IMR-90 (cell line): ENCODE measurements around the gene DZIP1. TPM values are rescaled to one million over a fixed set of nuclear protein-coding genes. Genes with fewer than 3 reads are reported as not detected.

Source experiments
- ATAC-seq: fragments of 200-7000 bp; cut with Tn5 transposase; 2 replicates; pipeline ENCODE4 v1.9.1; 2020; ENCODE audit warnings: low read depth, mild to moderate bottlenecking, moderate library complexity
- BruUV-seq: library from RNA; stranded (reverse); fragments of 400-500 nt; replicated peaks from 2 replicates; lab custom pipeline; 2021; lab: Mats Ljungman, UMichigan
- CTCF ChIA-PET: fragments of 300-600 bp; formaldehyde crosslinking; extraction: SDS; loops from one replicate; lab custom pipeline; 2021; ENCODE audit warnings: antibody characterized with exemption; lab: Yijun Ruan, JAX
- POLR2A ChIA-PET: fragments of 300-600 bp; sonication (Branson Sonifier 250); formaldehyde crosslinking; loops from one replicate; lab custom pipeline; 2022; ENCODE audit warnings: antibody characterized with exemption; ENCODE audit not compliant: unreplicated experiment; lab: Charles Lee
- DNase-seq: peaks from one replicate; pipeline ENCODE4 v3.0.0; 2013
- H2AFZ ChIP-seq: replicated peaks from 2 replicates; pipeline ENCODE3; 2013; ENCODE audit warnings: low read length, mild to moderate bottlenecking; ENCODE audit not compliant: poor library complexity
- H2AK5ac ChIP-seq: 2 replicates; pipeline ENCODE4 v1.6.1; 2013; ENCODE audit warnings: low read depth, low read length, inconsistent platforms
- H2AK9ac ChIP-seq: replicated peaks from 2 replicates; pipeline ENCODE3; 2013; ENCODE audit warnings: mild to moderate bottlenecking, low read depth, low read length, moderate library complexity; ENCODE audit not compliant: poor library complexity
- H2BK120ac ChIP-seq: 2 replicates; pipeline ENCODE4 v1.6.1; 2013; ENCODE audit warnings: low read depth, low read length, inconsistent platforms
- H2BK15ac ChIP-seq: 3 replicates; pipeline ENCODE4 v1.6.1; 2013; ENCODE audit warnings: low read depth, low read length, inconsistent platforms
- H2BK20ac ChIP-seq: 2 replicates; pipeline ENCODE4 v1.6.1; 2013; ENCODE audit warnings: low read depth, mild to moderate bottlenecking, inconsistent platforms, low read length, moderate library complexity
- H2BK5ac ChIP-seq: 2 replicates; pipeline ENCODE4 v1.6.1; 2013; ENCODE audit warnings: mild to moderate bottlenecking, low read depth, low read length, inconsistent platforms; ENCODE audit not compliant: poor library complexity, severe bottlenecking
- H3K14ac ChIP-seq: replicated peaks from 2 replicates; pipeline ENCODE4 v1.6.1; 2013; ENCODE audit warnings: low read depth, low read length, inconsistent platforms
- H3K18ac ChIP-seq: 2 replicates; pipeline ENCODE4 v1.6.1; 2013; ENCODE audit warnings: low read depth, low read length, control low read depth
- H3K23ac ChIP-seq: 2 replicates; pipeline ENCODE4 v1.6.1; 2013; ENCODE audit warnings: low read depth, low read length, inconsistent platforms
- H3K27ac ChIP-seq: 2 replicates; pipeline ENCODE4 v1.5.1; 2013; ENCODE audit warnings: mild to moderate bottlenecking, control low read depth, low read length; ENCODE audit not compliant: insufficient read depth
- H3K27me3 ChIP-seq: 2 replicates; pipeline ENCODE4 v1.6.1; 2013; ENCODE audit warnings: low read length; ENCODE audit not compliant: control insufficient read depth, insufficient read depth
- H3K36me3 ChIP-seq: 2 replicates; pipeline ENCODE4 v1.6.1; 2013; ENCODE audit warnings: low read length, mixed read lengths; ENCODE audit not compliant: control insufficient read depth, insufficient read depth
- H3K4ac ChIP-seq: 2 replicates; pipeline ENCODE4 v1.6.1; 2013; ENCODE audit warnings: low read depth, low read length, inconsistent platforms
- H3K4me1 ChIP-seq: 2 replicates; pipeline ENCODE4 v1.6.1; 2013; ENCODE audit warnings: low read length, mixed read lengths; ENCODE audit not compliant: control insufficient read depth, insufficient read depth
- H3K4me2 ChIP-seq: 2 replicates; pipeline ENCODE4 v1.6.1; 2013; ENCODE audit warnings: low read depth, mild to moderate bottlenecking, control low read depth, low read length, moderate library complexity
- H3K4me3 ChIP-seq: 2 replicates; pipeline ENCODE4 v1.5.1; 2013; ENCODE audit warnings: low read depth, mild to moderate bottlenecking, control low read depth, low read length, moderate library complexity; ENCODE audit not compliant: insufficient read depth
- H3K56ac ChIP-seq: 2 replicates; pipeline ENCODE4 v1.6.1; 2013; ENCODE audit warnings: low read length, inconsistent platforms; ENCODE audit not compliant: insufficient read depth; ENCODE audit errors: extremely low read depth
- H3K79me1 ChIP-seq, 2 experiments: 2 replicates each; pipeline ENCODE4 v1.6.1; 2013; ENCODE audit warnings: low read length in 2 of 2, inconsistent platforms in 1 of 2, low read depth in 1 of 2
- H3K9ac ChIP-seq: 2 replicates; pipeline ENCODE4 v1.6.1; 2013; ENCODE audit warnings: low read depth, low read length, control low read depth
- H3K9me1 ChIP-seq: 2 replicates; pipeline ENCODE4 v1.6.1; 2013; ENCODE audit warnings: low read length, inconsistent platforms; ENCODE audit not compliant: insufficient read depth
- H3K9me3 ChIP-seq: 2 replicates; pipeline ENCODE4 v1.6.1; 2013; ENCODE audit warnings: low read length; ENCODE audit not compliant: control insufficient read depth, insufficient read depth
- H4K20me1 ChIP-seq: 2 replicates; pipeline ENCODE4 v1.6.1; 2013; ENCODE audit warnings: low read length, inconsistent platforms; ENCODE audit not compliant: insufficient read depth
- H4K5ac ChIP-seq: 2 replicates; pipeline ENCODE4 v1.6.1; 2013; ENCODE audit warnings: mild to moderate bottlenecking, low read depth, low read length, control low read depth
- H4K8ac ChIP-seq, 2 experiments: 2 replicates each; pipeline ENCODE4 v1.6.1; 2013; ENCODE audit warnings: low read depth in 2 of 2, low read length in 2 of 2, control low read depth in 1 of 2, inconsistent platforms in 1 of 2
- H4K91ac ChIP-seq: 2 replicates; pipeline ENCODE4 v1.6.1; 2013; ENCODE audit warnings: low read depth, low read length, inconsistent platforms; ENCODE audit not compliant: insufficient read depth
- FOS ChIP-seq: fragments of 150-350 bp; IDR thresholded peaks from 2 replicates; pipeline ENCODE4 v1.6.1; 2016; ENCODE audit warnings: low read depth, low read length
- RCOR1 ChIP-seq: IDR thresholded peaks from 2 replicates; pipeline ENCODE4 v1.6.1; 2012; ENCODE audit warnings: mild to moderate bottlenecking, low read length, improper control_type of control experiment; ENCODE audit not compliant: insufficient replicate concordance
- WGBS, 2 experiments: methylation state at CpG; one replicate each; pipeline versions ENCODE4 v1.1.5 to v1.1.7; 2013; ENCODE audit warnings: missing lambda C conversion rate in 2 of 2; ENCODE audit not compliant: insufficient read length in 1 of 2; ENCODE audit errors: extremely low coverage in 2 of 2; 5-methylcytosine and 5-hydroxymethylcytosine counted together
- dilution Hi-C: fragments of 300-500 bp; cut with HindIII; formaldehyde crosslinking; loops from one replicate; pipeline ENCODE4 v1.14.3; 2018; ENCODE audit warnings: low sequenced_read_pairs; ENCODE audit not compliant: unreplicated experiment
- in situ Hi-C: fragments of 300-500 bp; cut with MboI; formaldehyde crosslinking; loops from 3 replicates; pipeline ENCODE4 v1.14.3; 2019; ENCODE audit warnings: low sequenced_read_pairs, inconsistent platforms, mixed read lengths
- intact Hi-C: fragments of 100-400 bp; cut with micrococcal nuclease; formaldehyde crosslinking; loops from 2 replicates; pipeline ENCODE4 v1.10.0; 2022
- polyA plus RNA-seq, 3 experiments: library from polyadenylated mRNA; depleted of rRNA; stranded (reverse); fragments of >200 nt; gene quantifications; 2 replicates each; pipeline ENCODE4 v1.2.3, GENCODE V29; 2012; ENCODE audit warnings: low replicate concordance in 1 of 3
- total RNA-seq: library from RNA; depleted of rRNA; stranded (reverse); fragments of >200 nt; gene quantifications from 2 replicates; pipeline ENCODE4 v1.2.3, GENCODE V29; 2012

Gene DZIP1
- total and polyA plus RNA-seq, 2 of the 4 experiments (the other 2 are of a cell fraction): 12.2 to 15.9 TPM

DNA sequence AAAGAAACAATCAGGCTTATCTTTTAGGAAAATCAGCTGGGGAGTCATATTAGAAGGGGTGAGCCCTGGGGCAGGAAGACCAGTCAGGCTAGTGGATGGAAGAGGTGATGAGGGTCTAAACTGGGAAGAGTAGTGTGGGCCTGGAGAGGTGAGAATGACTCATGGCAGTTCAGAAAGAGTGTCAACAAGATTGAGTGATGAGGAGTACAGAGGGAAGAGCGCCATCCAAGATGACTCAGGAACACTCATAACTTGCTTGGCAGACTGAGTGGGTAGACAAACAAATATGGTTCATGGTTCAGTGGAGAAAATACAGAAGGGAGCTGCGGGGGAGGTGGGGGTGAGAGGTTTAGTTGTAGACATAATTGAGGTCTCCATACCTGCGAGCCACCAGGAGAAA is 109.3 kb downstream of the DZIP1 start:
- no peak overlapping the region for H2BK15ac ChIP-seq
- no peaks in the 10 kb centered on the region for H3K79me1 ChIP-seq
- no peak overlapping the region for H3K4me3 ChIP-seq
- no peak overlapping the region for H2BK20ac ChIP-seq
- intact Hi-C loops (no loop called here), in situ Hi-C loops (no loop called here), dilution Hi-C loops (no loop called here)
- no peak overlapping the region for H3K4ac ChIP-seq
- 29% methylated on average over 3 of the region's 3 CpGs; no CpG with 5 or more reads in 1 of the 2 experiments for WGBS, 2 experiments
- no peak overlapping the region for H3K27ac ChIP-seq
- no peak for TF ChIP-seq RCOR1
- TF ChIP-seq FOS: peak; percentile 56
- peak; percentile 43 for ATAC-seq
- H2AFZ ChIP-seq: no peak overlapping the region
- peaks cover 3% of the 10 kb centered on the region for H3K4me1 ChIP-seq
- H3K56ac ChIP-seq: no peak overlapping the region
- no TSS peak for BruUV-seq
- H4K20me1 ChIP-seq: no peaks in the 10 kb centered on the region
- no peak overlapping the region for H3K14ac ChIP-seq
- H2BK5ac ChIP-seq: no peak overlapping the region
- CTCF ChIA-PET: interaction anchor here (1.6 kb wide), 1 partner anchor 34 kb away, joined by 3 read pairs; no protein-coding TSS in a partner anchor
- no peak overlapping the region for H3K18ac ChIP-seq
- no peak overlapping the region for H4K91ac ChIP-seq
- no peak overlapping the region for H3K9ac ChIP-seq
- no peak overlapping the region for H3K4me2 ChIP-seq
- H2AK5ac ChIP-seq: no peak overlapping the region
- no peaks in the 10 kb centered on the region for H3K9me1 ChIP-seq
- POLR2A ChIA-PET: no interaction called here
- no peaks in the 10 kb centered on the region for H3K36me3 ChIP-seq
- H2AK9ac ChIP-seq: no peak overlapping the region
- no peak overlapping the region for H4K8ac ChIP-seq
- no peaks in the 10 kb centered on the region for H3K9me3 ChIP-seq
- no peak overlapping the region for H4K5ac ChIP-seq
- DNase-seq: peak; percentile 73
- H2BK120ac ChIP-seq: no peak overlapping the region
- peaks cover 12% of the 10 kb centered on the region for H3K27me3 ChIP-seq
- H3K23ac ChIP-seq: no peak overlapping the region
